ENCODE results near the gene SUPT6H. TPM values are rescaled to one million over a fixed set of nuclear protein-coding genes. Genes with fewer than 3 reads are reported as not detected.

SUPT6H gene
- polyA plus RNA-seq, 4 donors = 26.4 to 69.7 (median 29.0) TPM

- Histone ChIP-seq H3K9me3 (ENCODE audit: control insufficient read depth in 2 of 2, insufficient read depth in 1 of 2, low read depth in 1 of 2, low read length in 1 of 2) (no peaks in the 10 kb centered on the region), H3K36me3 (ENCODE audit: control insufficient read depth in 3 of 3, insufficient read depth in 2 of 3, low read depth in 1 of 3, low read length in 3 of 3) (peaks cover 34 to 95% (median 46%) of the 10 kb centered on the region in 3 donors), H3K27me3 (ENCODE audit: control insufficient read depth in 3 of 3, insufficient read depth in 3 of 3, low read length in 3 of 3) (no peaks in the 10 kb centered on the region), H3K27ac (ENCODE audit: low read depth in 1 of 3, low read length in 2 of 3) (peak overlapping the region; percentile 84 to 87 (median 86)), H3K4me3 (ENCODE audit: low read depth in 1 of 3, low read length in 3 of 3) (no peak overlapping the region), H3K4me1 (ENCODE audit: control insufficient read depth in 3 of 3, insufficient read depth in 2 of 3, low read depth in 1 of 3, low read length in 2 of 3) (peaks cover 0 to 42% (median 9%) of the 10 kb centered on the region in 3 donors)
- FAIRE-seq (no peak), DNase-seq (peak; percentile 97 to 99)
- WGBS, 3 donors = 11 to 66% (median 52%) methylated on average over 6 of the region's 6 CpGs
Observed at GRCh38 chr17:28698253-28698941, 36.4 kb downstream of the SUPT6H start.

GRCh38 chr17:28700278-28700677, 38.3 kb downstream of the SUPT6H start:
- Histone ChIP-seq H3K27ac (ENCODE audit: low read depth in 1 of 3, low read length in 2 of 3) (peak overlapping the region in 1 of 3 donors; percentile 22), H3K27me3 (ENCODE audit: control insufficient read depth in 3 of 3, insufficient read depth in 3 of 3, low read length in 3 of 3) (no peaks in the 10 kb centered on the region), H3K9me3 (ENCODE audit: control insufficient read depth in 2 of 2, insufficient read depth in 1 of 2, low read depth in 1 of 2, low read length in 1 of 2) (no peaks in the 10 kb centered on the region), H3K4me3 (ENCODE audit: low read depth in 1 of 3, low read length in 3 of 3) (no peak overlapping the region), H3K36me3 (ENCODE audit: control insufficient read depth in 3 of 3, insufficient read depth in 2 of 3, low read depth in 1 of 3, low read length in 3 of 3) (peaks cover 29 to 98% (median 43%) of the 10 kb centered on the region in 3 donors), H3K4me1 (ENCODE audit: control insufficient read depth in 3 of 3, insufficient read depth in 2 of 3, low read depth in 1 of 3, low read length in 2 of 3) (peaks cover 0 to 42% (median 9%) of the 10 kb centered on the region in 3 donors)
- FAIRE-seq (no peak), DNase-seq (peak in 1 of 2 donors; percentile 72)
- 35 to 74% (median 58%) methylated on average over 8 of the region's 8 CpGs for WGBS, 3 donors

- Histone ChIP-seq H3K27ac (ENCODE audit: low read depth in 1 of 3, low read length in 2 of 3) (no peak overlapping the region), H3K9me3 (ENCODE audit: control insufficient read depth in 2 of 2, insufficient read depth in 1 of 2, low read depth in 1 of 2, low read length in 1 of 2) (no peaks in the 10 kb centered on the region), H3K27me3 (ENCODE audit: control insufficient read depth in 3 of 3, insufficient read depth in 3 of 3, low read length in 3 of 3) (no peaks in the 10 kb centered on the region), H3K36me3 (ENCODE audit: control insufficient read depth in 3 of 3, insufficient read depth in 2 of 3, low read depth in 1 of 3, low read length in 3 of 3) (peaks cover 29 to 98% (median 38%) of the 10 kb centered on the region in 3 donors), H3K4me3 (ENCODE audit: low read depth in 1 of 3, low read length in 3 of 3) (no peak overlapping the region), H3K4me1 (ENCODE audit: control insufficient read depth in 3 of 3, insufficient read depth in 2 of 3, low read depth in 1 of 3, low read length in 2 of 3) (peaks cover 0 to 42% (median 9%) of the 10 kb centered on the region in 3 donors)
- 91 to 93% (median 91%) methylated on average over 10 of the region's 10 CpGs for WGBS, 3 donors
- DNase-seq (no peak), FAIRE-seq (no peak)
Observed at GRCh38 chr17:28700830-28701492, 39.0 kb downstream of the SUPT6H start.

- Histone ChIP-seq H3K9me3 (ENCODE audit: control insufficient read depth in 2 of 2, insufficient read depth in 1 of 2, low read depth in 1 of 2, low read length in 1 of 2) (no peaks in the 10 kb centered on the region), H3K27ac (ENCODE audit: low read depth in 1 of 3, low read length in 2 of 3) (no peak overlapping the region), H3K27me3 (ENCODE audit: control insufficient read depth in 3 of 3, insufficient read depth in 3 of 3, low read length in 3 of 3) (no peaks in the 10 kb centered on the region), H3K4me3 (ENCODE audit: low read depth in 1 of 3, low read length in 3 of 3) (no peak overlapping the region), H3K4me1 (ENCODE audit: control insufficient read depth in 3 of 3, insufficient read depth in 2 of 3, low read depth in 1 of 3, low read length in 2 of 3) (peaks cover 0 to 34% (median 9%) of the 10 kb centered on the region in 3 donors), H3K36me3 (ENCODE audit: control insufficient read depth in 3 of 3, insufficient read depth in 2 of 3, low read depth in 1 of 3, low read length in 3 of 3) (peaks cover 25 to 94% (median 38%) of the 10 kb centered on the region in 3 donors)
- DNase-seq (no peak), FAIRE-seq (no peak)
- WGBS, 3 donors = 77 to 86% (median 80%) methylated on average over 10 of the region's 10 CpGs
Observed at GRCh38 chr17:28702026-28702751, 40.2 kb downstream of the SUPT6H start.

- no peak overlapping the region for H3K27ac ChIP-seq (ENCODE audit: low read depth in 1 of 3, low read length in 2 of 3)
- H3K4me3 ChIP-seq (ENCODE audit: low read depth in 1 of 3, low read length in 3 of 3) = no peak overlapping the region
- peaks cover 0 to 29% (median 9%) of the 10 kb centered on the region in 3 donors for H3K4me1 ChIP-seq (ENCODE audit: control insufficient read depth in 3 of 3, insufficient read depth in 2 of 3, low read depth in 1 of 3, low read length in 2 of 3)
- FAIRE-seq = no peak
- no peaks in the 10 kb centered on the region for H3K9me3 ChIP-seq (ENCODE audit: control insufficient read depth in 2 of 2, insufficient read depth in 1 of 2, low read depth in 1 of 2, low read length in 1 of 2)
- no peaks in the 10 kb centered on the region for H3K27me3 ChIP-seq (ENCODE audit: control insufficient read depth in 3 of 3, insufficient read depth in 3 of 3, low read length in 3 of 3)
- 79 to 87% (median 79%) methylated on average over 3 of the region's 3 CpGs for WGBS, 3 donors
- no peak for DNase-seq
- H3K36me3 ChIP-seq (ENCODE audit: control insufficient read depth in 3 of 3, insufficient read depth in 2 of 3, low read depth in 1 of 3, low read length in 3 of 3) = peaks cover 21 to 90% (median 34%) of the 10 kb centered on the region in 3 donors
Observed at GRCh38 chr17:28702752-28703150, 40.7 kb downstream of the SUPT6H start.

GRCh38 chr17:28703552-28704218, 41.7 kb downstream of the SUPT6H start:
- no peak for FAIRE-seq
- WGBS, 3 donors = 83 to 89% (median 88%) methylated on average over 16 of the region's 16 CpGs

GRCh38 chr17:28704219-28704858, 42.3 kb downstream of the SUPT6H start:
- Histone ChIP-seq H3K9me3 (ENCODE audit: control insufficient read depth in 2 of 2, insufficient read depth in 1 of 2, low read depth in 1 of 2, low read length in 1 of 2) (no peaks in the 10 kb centered on the region), H3K27me3 (ENCODE audit: control insufficient read depth in 3 of 3, insufficient read depth in 3 of 3, low read length in 3 of 3) (no peaks in the 10 kb centered on the region), H3K36me3 (ENCODE audit: control insufficient read depth in 3 of 3, insufficient read depth in 2 of 3, low read depth in 1 of 3, low read length in 3 of 3) (peaks cover 16 to 74% (median 22%) of the 10 kb centered on the region in 3 donors), H3K4me1 (ENCODE audit: control insufficient read depth in 3 of 3, insufficient read depth in 2 of 3, low read depth in 1 of 3, low read length in 2 of 3) (peaks cover 0 to 15% (median 2%) of the 10 kb centered on the region in 3 donors), H3K27ac (ENCODE audit: low read depth in 1 of 3, low read length in 2 of 3) (no peak overlapping the region), H3K4me3 (ENCODE audit: low read depth in 1 of 3, low read length in 3 of 3) (no peak overlapping the region)
- 94 to 97% (median 94%) methylated on average over 13 to 14 of the region's 14 CpGs for WGBS, 3 donors
- no peak for FAIRE-seq
- no peak for DNase-seq

More at GRCh38 chr17:28703552-28704218, 41.7 kb downstream of the SUPT6H start:
- DNase-seq = no peak
- Histone ChIP-seq H3K27ac (ENCODE audit: low read depth in 1 of 3, low read length in 2 of 3) (no peak overlapping the region), H3K4me3 (ENCODE audit: low read depth in 1 of 3, low read length in 3 of 3) (no peak overlapping the region), H3K36me3 (ENCODE audit: control insufficient read depth in 3 of 3, insufficient read depth in 2 of 3, low read depth in 1 of 3, low read length in 3 of 3) (peaks cover 21 to 81% (median 29%) of the 10 kb centered on the region in 3 donors), H3K4me1 (ENCODE audit: control insufficient read depth in 3 of 3, insufficient read depth in 2 of 3, low read depth in 1 of 3, low read length in 2 of 3) (peaks cover 0 to 21% (median 8%) of the 10 kb centered on the region in 3 donors), H3K27me3 (ENCODE audit: control insufficient read depth in 3 of 3, insufficient read depth in 3 of 3, low read length in 3 of 3) (no peaks in the 10 kb centered on the region), H3K9me3 (ENCODE audit: control insufficient read depth in 2 of 2, insufficient read depth in 1 of 2, low read depth in 1 of 2, low read length in 1 of 2) (no peaks in the 10 kb centered on the region)

Measured in small intestine (tissue), 7 donors.